HT-29 (cell line): ENCODE data around the gene IFNA5. TPM values are rescaled to one million over a fixed set of nuclear protein-coding genes. Genes with fewer than 3 reads are reported as not detected.

Experiments used
- DNase-seq: peaks from one replicate; pipeline ENCODE4 v3.0.0-alpha.2; 2015; ENCODE audit warnings: low spot score
- total RNA-seq: library from RNA; depleted of rRNA; stranded (reverse); fragments of >200 nt; shearing (Covaris generic); gene quantifications from 2 replicates; pipeline ENCODE4 v1.2.3, GENCODE V29; 2014; rRNA removed

IFNA5 gene
- total RNA-seq = not detected in 2 replicates

- no peak for DNase-seq
Observed at GRCh38 chr9:21305213-21305612, at the start of gene IFNA5. TSS of gene IFNA5 (minus strand) at chr9:21305313. CDS start at chr9:21305256, 57 bp downstream.

GRCh38 chr9:21350787-21351186 lies 45.7 kb upstream of the IFNA5 start, which contains the start of gene IFNA6:
TSS of gene IFNA6 (minus strand) at chr9:21350887. CDS start at chr9:21350887, 0 bp downstream.
- no peak for DNase-seq

- DNase-seq = no peak
Observed at GRCh38 chr9:21348430-21348970, 43.4 kb upstream of the IFNA5 start.

GRCh38 chr9:21340735-21341134 lies 35.6 kb upstream of the IFNA5 start:
- DNase-seq = no peak

- peak; percentile 47 for DNase-seq
Observed at GRCh38 chr9:21336457-21336856, 31.3 kb upstream of the IFNA5 start.

- peak; percentile 94 for DNase-seq
Observed at GRCh38 chr9:21334701-21335632, 29.9 kb upstream of the IFNA5 start, which contains the start of gene KLHL9. TSS of gene KLHL9 (minus strand) at chr9:21335404. CDS start at chr9:21334859, 545 bp downstream.

GRCh38 chr9:21333226-21333625 lies 28.1 kb upstream of the IFNA5 start:
- no peak for DNase-seq

- no peak for DNase-seq
Observed at GRCh38 chr9:21331676-21332402, 26.7 kb upstream of the IFNA5 start.

- peak; percentile 72 for DNase-seq
Observed at GRCh38 chr9:21326526-21327139, 21.5 kb upstream of the IFNA5 start.

GRCh38 chr9:21324047-21324446 lies 18.9 kb upstream of the IFNA5 start:
- DNase-seq = no peak

GRCh38 chr9:21322911-21323461 lies 17.9 kb upstream of the IFNA5 start:
- no peak for DNase-seq

- no peak for DNase-seq
Observed at GRCh38 chr9:21320465-21320864, 15.4 kb upstream of the IFNA5 start.

- peak; percentile 64 for DNase-seq
Observed at GRCh38 chr9:21317956-21318923, 13.1 kb upstream of the IFNA5 start.

GRCh38 chr9:21316860-21317259 lies 11.7 kb upstream of the IFNA5 start:
- DNase-seq = peak; percentile 43

GRCh38 chr9:21316032-21316842 lies 11.1 kb upstream of the IFNA5 start:
- DNase-seq = no peak

- DNase-seq = no peak
Observed at GRCh38 chr9:21314152-21314551, 9.0 kb upstream of the IFNA5 start.

- no peak for DNase-seq
Observed at GRCh38 chr9:21311889-21312288, 6.8 kb upstream of the IFNA5 start.

- no peak for DNase-seq
Observed at GRCh38 chr9:21295992-21296391, 9.1 kb downstream of the IFNA5 start.

- DNase-seq = no peak
Observed at GRCh38 chr9:21294904-21295538, 10.1 kb downstream of the IFNA5 start.
